WTC11 (cell line): Measurements from ENCODE around the gene ZFAND3.

Experiments used
- ATF1 ChIP-seq: sonication (generic); formaldehyde crosslinking; IDR thresholded peaks from 2 replicates; pipeline ENCODE4 v1.8.1; 2023; ENCODE audit warnings: mild to moderate bottlenecking, moderate library complexity, missing genetic modification reagents
- CREB1 ChIP-seq: sonication (generic); formaldehyde crosslinking; IDR thresholded peaks from 2 replicates; pipeline ENCODE4 v1.8.0; 2023; ENCODE audit warnings: mild to moderate bottlenecking, missing genetic modification reagents
- CTCF ChIP-seq: fragments of 200-600 bp; IDR thresholded peaks from 2 replicates; pipeline ENCODE4 v1.8.0; 2022; ENCODE audit warnings: antibody characterized with exemption
- IRF2 ChIP-seq: sonication (generic); formaldehyde crosslinking; IDR thresholded peaks from 2 replicates; pipeline ENCODE4 v1.8.0; 2022; ENCODE audit warnings: low read depth, missing genetic modification reagents, borderline replicate concordance
- SP1 ChIP-seq: sonication (generic); formaldehyde crosslinking; conservative IDR thresholded peaks from 2 replicates; pipeline ENCODE4 v1.8.1; 2022; ENCODE audit warnings: missing genetic modification reagents
- TEAD4 ChIP-seq: sonication (generic); formaldehyde crosslinking; IDR thresholded peaks from 2 replicates; pipeline ENCODE4 v1.8.0; 2022; ENCODE audit warnings: mild to moderate bottlenecking, missing genetic modification reagents
- TF ChIP-seq, protein P1 (sequence below): sonication (generic); formaldehyde crosslinking; IDR thresholded peaks from 2 replicates; pipeline ENCODE4 v1.8.1; 2023; ENCODE audit warnings: mild to moderate bottlenecking, moderate library complexity, missing genetic modification reagents
- TF ChIP-seq, protein P2 (sequence below): sonication (generic); formaldehyde crosslinking; conservative IDR thresholded peaks from 2 replicates; pipeline ENCODE4 v1.8.1; 2022; ENCODE audit warnings: mild to moderate bottlenecking, missing genetic modification reagents
- TF ChIP-seq, protein P3 (sequence below): sonication (generic); formaldehyde crosslinking; IDR thresholded peaks from 2 replicates; pipeline ENCODE4 v1.8.1; 2022; ENCODE audit warnings: low read depth, missing genetic modification reagents, borderline replicate concordance

DNA sequence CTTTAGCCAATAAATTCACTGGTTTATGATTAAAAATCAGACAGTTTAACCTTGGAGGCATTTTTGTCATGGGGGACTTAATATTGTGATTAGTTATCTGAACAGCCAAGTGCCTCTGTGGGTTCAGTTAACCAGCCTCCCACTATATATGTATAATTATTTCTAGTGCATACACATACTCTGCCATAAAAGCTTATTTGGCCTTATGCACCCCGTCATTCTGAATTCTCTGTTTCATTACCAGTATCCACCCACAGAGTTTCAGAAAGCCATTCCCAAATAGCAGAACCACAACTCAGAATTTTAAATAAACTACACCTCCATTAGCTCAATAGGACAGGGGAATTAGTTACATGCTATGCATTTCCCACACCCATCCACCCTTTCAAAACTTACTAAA, 279.7 kb downstream of the ZFAND3 start:
- TF ChIP-seq CTCF (no peak), TEAD4 (no peak), SP1 (CRISPR knock-in tag) (no peak), IRF2 (no peak), CREB1 (CRISPR knock-in tag) (no peak), ATF1 (no peak)
- TF ChIP-seq, protein P1, sequence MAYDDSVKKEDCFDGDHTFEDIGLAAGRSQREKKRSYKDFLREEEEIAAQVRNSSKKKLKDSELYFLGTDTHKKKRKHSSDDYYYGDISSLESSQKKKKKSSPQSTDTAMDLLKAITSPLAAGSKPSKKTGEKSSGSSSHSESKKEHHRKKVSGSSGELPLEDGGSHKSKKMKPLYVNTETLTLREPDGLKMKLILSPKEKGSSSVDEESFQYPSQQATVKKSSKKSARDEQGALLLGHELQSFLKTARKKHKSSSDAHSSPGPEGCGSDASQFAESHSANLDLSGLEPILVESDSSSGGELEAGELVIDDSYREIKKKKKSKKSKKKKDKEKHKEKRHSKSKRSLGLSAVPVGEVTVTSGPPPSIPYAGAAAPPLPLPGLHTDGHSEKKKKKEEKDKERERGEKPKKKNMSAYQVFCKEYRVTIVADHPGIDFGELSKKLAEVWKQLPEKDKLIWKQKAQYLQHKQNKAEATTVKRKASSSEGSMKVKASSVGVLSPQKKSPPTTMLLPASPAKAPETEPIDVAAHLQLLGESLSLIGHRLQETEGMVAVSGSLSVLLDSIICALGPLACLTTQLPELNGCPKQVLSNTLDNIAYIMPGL (CRISPR knock-in tag), result no peak
- TF ChIP-seq, protein P2, sequence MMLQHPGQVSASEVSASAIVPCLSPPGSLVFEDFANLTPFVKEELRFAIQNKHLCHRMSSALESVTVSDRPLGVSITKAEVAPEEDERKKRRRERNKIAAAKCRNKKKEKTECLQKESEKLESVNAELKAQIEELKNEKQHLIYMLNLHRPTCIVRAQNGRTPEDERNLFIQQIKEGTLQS (CRISPR knock-in tag), result no peak
- TF ChIP-seq, protein P3, sequence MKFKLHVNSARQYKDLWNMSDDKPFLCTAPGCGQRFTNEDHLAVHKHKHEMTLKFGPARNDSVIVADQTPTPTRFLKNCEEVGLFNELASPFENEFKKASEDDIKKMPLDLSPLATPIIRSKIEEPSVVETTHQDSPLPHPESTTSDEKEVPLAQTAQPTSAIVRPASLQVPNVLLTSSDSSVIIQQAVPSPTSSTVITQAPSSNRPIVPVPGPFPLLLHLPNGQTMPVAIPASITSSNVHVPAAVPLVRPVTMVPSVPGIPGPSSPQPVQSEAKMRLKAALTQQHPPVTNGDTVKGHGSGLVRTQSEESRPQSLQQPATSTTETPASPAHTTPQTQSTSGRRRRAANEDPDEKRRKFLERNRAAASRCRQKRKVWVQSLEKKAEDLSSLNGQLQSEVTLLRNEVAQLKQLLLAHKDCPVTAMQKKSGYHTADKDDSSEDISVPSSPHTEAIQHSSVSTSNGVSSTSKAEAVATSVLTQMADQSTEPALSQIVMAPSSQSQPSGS (CRISPR knock-in tag), result no peak
